ENCODE results near the gene NET1.

The NET1 gene

DNA sequence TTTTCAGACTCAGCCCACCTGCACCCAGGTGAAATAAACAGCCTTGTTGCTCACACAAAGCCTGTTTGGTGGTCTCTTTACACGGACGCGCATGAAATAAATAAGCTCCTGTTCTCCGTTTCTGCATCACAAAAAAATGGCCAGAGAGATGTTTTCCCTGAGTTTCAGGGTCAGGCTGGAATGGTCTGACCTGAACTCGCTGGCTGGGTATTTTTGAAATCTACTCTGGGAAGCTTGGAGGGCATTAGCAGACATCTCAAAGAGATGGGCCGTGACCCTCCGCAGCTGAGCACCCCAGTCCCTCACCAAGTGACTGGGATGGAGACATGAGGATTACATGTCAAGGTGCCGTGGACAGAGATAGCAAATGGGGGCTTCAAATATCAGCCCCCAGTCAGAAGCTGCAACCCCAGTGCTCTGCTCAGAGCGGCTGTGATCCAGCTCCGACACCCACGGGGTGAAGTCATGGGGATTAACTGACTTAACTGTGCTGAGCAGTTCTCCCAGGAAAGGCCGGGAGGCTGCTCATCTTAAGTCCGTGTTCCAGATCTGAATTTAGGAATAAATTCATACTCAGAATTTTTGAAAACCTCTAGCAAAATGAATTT is 64.7 kb downstream of the NET1 start:
- in situ Hi-C loops (cut with HindIII; ENCODE audit: low sequenced_read_pairs): no loop called here
- TF ChIP-seq, protein P1, sequence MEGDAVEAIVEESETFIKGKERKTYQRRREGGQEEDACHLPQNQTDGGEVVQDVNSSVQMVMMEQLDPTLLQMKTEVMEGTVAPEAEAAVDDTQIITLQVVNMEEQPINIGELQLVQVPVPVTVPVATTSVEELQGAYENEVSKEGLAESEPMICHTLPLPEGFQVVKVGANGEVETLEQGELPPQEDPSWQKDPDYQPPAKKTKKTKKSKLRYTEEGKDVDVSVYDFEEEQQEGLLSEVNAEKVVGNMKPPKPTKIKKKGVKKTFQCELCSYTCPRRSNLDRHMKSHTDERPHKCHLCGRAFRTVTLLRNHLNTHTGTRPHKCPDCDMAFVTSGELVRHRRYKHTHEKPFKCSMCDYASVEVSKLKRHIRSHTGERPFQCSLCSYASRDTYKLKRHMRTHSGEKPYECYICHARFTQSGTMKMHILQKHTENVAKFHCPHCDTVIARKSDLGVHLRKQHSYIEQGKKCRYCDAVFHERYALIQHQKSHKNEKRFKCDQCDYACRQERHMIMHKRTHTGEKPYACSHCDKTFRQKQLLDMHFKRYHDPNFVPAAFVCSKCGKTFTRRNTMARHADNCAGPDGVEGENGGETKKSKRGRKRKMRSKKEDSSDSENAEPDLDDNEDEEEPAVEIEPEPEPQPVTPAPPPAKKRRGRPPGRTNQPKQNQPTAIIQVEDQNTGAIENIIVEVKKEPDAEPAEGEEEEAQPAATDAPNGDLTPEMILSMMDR (IDR thresholded peaks at IDR 0.05; ENCODE audit: low read depth, low read length): no peak
- H3K4me3 ChIP-seq (ENCODE audit: low read depth, low read length): no peak overlapping the region
- no peak for DNase-seq (ENCODE audit: low read depth, low spot score)

DNA sequence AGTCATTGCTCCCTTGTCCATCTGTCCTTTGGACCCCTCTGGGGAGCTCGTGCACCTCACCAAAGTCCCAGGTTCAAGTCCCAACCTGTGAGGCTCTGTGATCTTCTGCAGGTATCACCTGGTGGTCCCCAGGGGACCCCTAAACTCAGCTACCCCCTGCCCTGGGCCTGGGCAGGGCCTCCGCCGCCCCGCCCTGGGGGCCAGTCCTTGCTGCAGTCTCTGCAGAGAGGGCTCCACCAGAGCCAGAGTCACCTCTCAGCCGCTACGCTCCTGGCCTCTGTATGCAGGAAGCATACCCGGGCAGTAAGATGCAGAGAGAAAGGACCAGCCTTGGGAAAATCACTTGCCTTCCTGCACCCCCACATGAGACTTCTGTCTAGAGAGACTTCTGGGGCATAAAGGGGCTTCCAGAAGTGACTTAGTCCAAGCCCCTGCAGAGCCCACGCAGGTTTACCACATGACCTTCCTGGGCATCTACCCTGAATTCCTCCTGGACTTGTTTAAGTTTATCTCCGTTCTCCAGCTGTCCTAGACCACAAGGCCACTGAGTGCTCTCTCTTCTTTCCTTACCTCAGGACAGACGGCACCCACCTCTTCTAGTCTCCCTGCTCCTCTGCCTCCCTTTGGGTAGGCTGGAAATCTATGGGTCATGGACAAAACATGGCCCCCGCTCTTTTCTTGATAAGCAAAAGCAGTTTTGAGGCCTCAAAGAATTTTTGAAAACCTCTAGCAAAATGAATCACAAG is 65.8 kb downstream of the NET1 start:
- H3K4me3 ChIP-seq (ENCODE audit: low read depth, low read length): no peak overlapping the region
- DNase-seq (ENCODE audit: low read depth, low spot score): no peak
- in situ Hi-C loops (cut with HindIII; ENCODE audit: low sequenced_read_pairs): no loop called here
- TF ChIP-seq, protein P1 (IDR thresholded peaks at IDR 0.05; ENCODE audit: low read depth, low read length): no peak

DNA sequence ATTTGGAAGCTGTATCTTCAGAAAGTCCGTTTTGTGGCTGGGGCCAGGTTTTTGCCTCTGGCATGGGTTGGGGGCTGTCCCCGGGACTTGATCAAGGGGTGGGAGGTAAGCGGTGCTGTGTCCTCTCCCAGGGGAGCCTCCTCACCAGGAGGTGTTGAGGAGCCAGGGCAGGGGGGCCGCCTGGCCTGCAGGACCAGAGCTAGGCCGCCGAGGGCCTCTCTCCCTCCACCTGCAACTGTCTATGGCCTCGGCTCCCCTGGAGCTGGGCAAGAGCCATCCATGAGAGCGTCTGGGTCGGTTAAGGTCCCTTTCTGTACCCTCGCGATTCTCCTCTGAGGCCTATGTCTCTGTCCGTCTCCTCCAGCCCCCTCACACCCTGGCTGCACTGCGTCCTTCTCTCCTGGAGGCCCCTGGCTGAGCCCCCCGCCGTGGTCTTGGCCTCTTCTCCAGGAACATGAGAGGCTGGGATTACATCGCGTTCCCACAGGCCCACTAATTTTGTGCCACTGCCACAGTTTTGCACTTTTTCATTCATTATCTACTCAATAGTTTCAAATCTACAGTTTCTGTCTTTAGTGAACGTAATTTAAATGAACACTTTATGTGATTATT is 66.4 kb downstream of the NET1 start:
- TF ChIP-seq, protein P1 (IDR thresholded peaks at IDR 0.05; ENCODE audit: low read depth, low read length): no peak
- DNase-seq (ENCODE audit: low read depth, low spot score): no peak
- in situ Hi-C loops (cut with HindIII; ENCODE audit: low sequenced_read_pairs): no loop called here
- H3K4me3 ChIP-seq (ENCODE audit: low read depth, low read length): no peak overlapping the region

DNA sequence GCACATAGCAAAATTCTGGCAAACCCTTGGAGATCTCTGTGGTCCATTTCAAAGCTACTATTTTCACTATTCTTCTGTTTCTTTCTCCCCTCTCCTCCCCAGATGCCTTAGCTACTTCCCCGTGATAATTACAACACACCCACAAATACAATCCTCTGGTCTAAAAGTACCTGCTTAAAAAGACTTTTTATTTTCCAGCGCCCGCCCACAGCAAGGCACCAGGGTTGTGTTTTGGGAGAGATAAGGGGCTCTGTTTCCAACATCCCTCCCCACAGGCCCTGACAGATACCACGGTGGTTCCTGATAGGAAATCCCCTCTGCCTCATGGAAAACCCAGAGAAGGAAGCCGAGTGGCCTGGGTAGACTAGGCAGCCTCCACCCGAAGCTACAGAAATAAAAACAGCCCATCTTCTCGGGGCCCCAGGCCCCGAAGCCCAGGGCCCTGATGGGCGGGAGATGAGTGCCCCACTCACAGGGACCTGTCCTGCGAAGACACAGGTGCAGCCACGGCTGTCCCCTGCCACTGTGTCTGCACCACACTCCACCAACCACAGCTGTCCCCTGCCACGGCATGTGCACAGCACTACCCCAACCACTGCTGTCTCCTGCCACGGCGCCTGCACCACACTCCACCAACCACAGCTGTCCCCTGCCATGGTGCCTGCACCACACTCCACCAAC is 67.3 kb downstream of the NET1 start:
- no peak overlapping the region for H3K4me3 ChIP-seq (ENCODE audit: low read depth, low read length)
- TF ChIP-seq, protein P1 (IDR thresholded peaks at IDR 0.05; ENCODE audit: low read depth, low read length): no peak
- in situ Hi-C loops (cut with HindIII; ENCODE audit: low sequenced_read_pairs): no loop called here
- no peak for DNase-seq (ENCODE audit: low read depth, low spot score)

- H3K4me3 ChIP-seq (ENCODE audit: low read depth, low read length): no peak overlapping the region
- TF ChIP-seq, protein P1 (IDR thresholded peaks at IDR 0.05; ENCODE audit: low read depth, low read length): no peak
- no peak for DNase-seq (ENCODE audit: low read depth, low spot score)
- in situ Hi-C loops (cut with HindIII; ENCODE audit: low sequenced_read_pairs): no loop called here
Measured at GRCh38 chr10:5480162-5480941, 68.0 kb downstream of the NET1 start.

- in situ Hi-C loops (cut with HindIII; ENCODE audit: low sequenced_read_pairs): no loop called here
- DNase-seq (ENCODE audit: low read depth, low spot score): no peak
- no peak overlapping the region for H3K4me3 ChIP-seq (ENCODE audit: low read depth, low read length)
- TF ChIP-seq, protein P1 (IDR thresholded peaks at IDR 0.05; ENCODE audit: low read depth, low read length): no peak
Measured at GRCh38 chr10:5481121-5481520, 68.8 kb downstream of the NET1 start.
